ENCODE measurements around the gene KLF5.
"Not testable (repeated sequence)": the region's sequence is repeated elsewhere in the genome, so short reads cannot be mapped to it uniquely, and the experiment has no call there.

The KLF5 gene

GRCh38 chr13:73082895-73083294 lies 24.1 kb downstream of the KLF5 start:
- in situ Hi-C loops (cut with HindIII; ENCODE audit: low sequenced_read_pairs): no loop called here

- in situ Hi-C loops (cut with HindIII; ENCODE audit: low sequenced_read_pairs): no loop called here
These were observed 29.6 kb downstream of the KLF5 start for GRCh38 chr13:73088332-73088935.

- in situ Hi-C loops (cut with HindIII; ENCODE audit: low sequenced_read_pairs): no loop called here
These were observed 30.4 kb downstream of the KLF5 start for GRCh38 chr13:73089213-73089612.

- in situ Hi-C loops (cut with HindIII; ENCODE audit: low sequenced_read_pairs): no loop called here
These were observed 31.5 kb downstream of the KLF5 start for GRCh38 chr13:73090116-73090822.

GRCh38 chr13:73090823-73091187 lies 32.0 kb downstream of the KLF5 start:
- in situ Hi-C loops (cut with HindIII; ENCODE audit: low sequenced_read_pairs): no loop called here

GRCh38 chr13:73092829-73093228 lies 34.0 kb downstream of the KLF5 start:
- in situ Hi-C loops (cut with HindIII; ENCODE audit: low sequenced_read_pairs): no loop called here

GRCh38 chr13:73096173-73096572 lies 37.4 kb downstream of the KLF5 start:
- in situ Hi-C loops (cut with HindIII; ENCODE audit: low sequenced_read_pairs): no loop called here

GRCh38 chr13:73096638-73097037 lies 37.8 kb downstream of the KLF5 start:
- in situ Hi-C loops (cut with HindIII; ENCODE audit: low sequenced_read_pairs): no loop called here

- in situ Hi-C loops (cut with HindIII; ENCODE audit: low sequenced_read_pairs): not testable (repeated sequence)
These were observed 42.0 kb downstream of the KLF5 start for GRCh38 chr13:73100781-73101180.

GRCh38 chr13:73101351-73102007 lies 42.7 kb downstream of the KLF5 start:
- in situ Hi-C loops (cut with HindIII; ENCODE audit: low sequenced_read_pairs): no loop called here

GRCh38 chr13:73103238-73103637 lies 44.4 kb downstream of the KLF5 start:
- in situ Hi-C loops (cut with HindIII; ENCODE audit: low sequenced_read_pairs): no loop called here

- in situ Hi-C loops (cut with HindIII; ENCODE audit: low sequenced_read_pairs): no loop called here
These were observed 47.8 kb downstream of the KLF5 start for GRCh38 chr13:73106513-73107178.

- in situ Hi-C loops (cut with HindIII; ENCODE audit: low sequenced_read_pairs): no loop called here
These were observed 48.7 kb downstream of the KLF5 start for GRCh38 chr13:73107481-73107880.

- in situ Hi-C loops (cut with HindIII; ENCODE audit: low sequenced_read_pairs): no loop called here
These were observed 49.2 kb downstream of the KLF5 start for GRCh38 chr13:73107970-73108369.

- in situ Hi-C loops (cut with HindIII; ENCODE audit: low sequenced_read_pairs): no loop called here
These were observed 50.6 kb downstream of the KLF5 start for GRCh38 chr13:73109288-73109899.

GRCh38 chr13:73109969-73110368 lies 51.2 kb downstream of the KLF5 start:
- in situ Hi-C loops (cut with HindIII; ENCODE audit: low sequenced_read_pairs): no loop called here

- in situ Hi-C loops (cut with HindIII; ENCODE audit: low sequenced_read_pairs): no loop called here
These were observed 52.0 kb downstream of the KLF5 start for GRCh38 chr13:73110814-73111213.

GRCh38 chr13:73111331-73111730 lies 52.5 kb downstream of the KLF5 start:
- in situ Hi-C loops (cut with HindIII; ENCODE audit: low sequenced_read_pairs): no loop called here

GRCh38 chr13:73119612-73120011 lies 60.8 kb downstream of the KLF5 start:
- in situ Hi-C loops (cut with HindIII; ENCODE audit: low sequenced_read_pairs): no loop called here

Measured in DLD1 (cell line).